Esophagus (tissue), 2 donors: Measurements from ENCODE around the gene ADGRG3. TPM values are rescaled to one million over a fixed set of nuclear protein-coding genes. Genes with fewer than 3 reads are reported as not detected.
"Not testable (repeated sequence)": the region's sequence is repeated elsewhere in the genome, so short reads cannot be mapped to it uniquely, and the experiment has no call there.

Source experiments
- H3K27ac ChIP-seq, 2 donors: one replicate each; pipeline ENCODE4 v1.5.1; 2013; ENCODE audit warnings: low read depth in 2 of 2, mild to moderate bottlenecking in 2 of 2, inconsistent platforms in 1 of 2, low read length in 1 of 2, moderate library complexity in 1 of 2
- H3K27me3 ChIP-seq, 2 donors: one replicate each; pipeline ENCODE4 v1.6.1; 2013; ENCODE audit warnings: low read length in 2 of 2, control low read depth in 1 of 2, mild to moderate bottlenecking in 1 of 2; ENCODE audit not compliant: insufficient read depth in 2 of 2, control insufficient read depth in 1 of 2
- H3K36me3 ChIP-seq, 2 donors: one replicate each; pipeline ENCODE4 v1.6.1; 2013; ENCODE audit warnings: low read length in 1 of 2; ENCODE audit not compliant: control insufficient read depth in 2 of 2, insufficient read depth in 2 of 2
- H3K4me1 ChIP-seq, 2 donors: one replicate each; pipeline ENCODE4 v1.6.1; 2013; ENCODE audit warnings: low read length in 1 of 2; ENCODE audit not compliant: control insufficient read depth in 2 of 2, insufficient read depth in 2 of 2
- H3K4me3 ChIP-seq, 2 donors: one replicate each; pipeline ENCODE4 v1.5.1; 2013; ENCODE audit warnings: low read length in 2 of 2, mild to moderate bottlenecking in 2 of 2, low read depth in 1 of 2, moderate library complexity in 1 of 2
- H3K9me3 ChIP-seq, 2 donors: one replicate each; pipeline ENCODE4 v1.6.1; 2013; ENCODE audit warnings: mild to moderate bottlenecking in 2 of 2, low read depth in 1 of 2, low read length in 1 of 2, moderate library complexity in 1 of 2; ENCODE audit not compliant: control insufficient read depth in 2 of 2, insufficient read depth in 1 of 2
- WGBS, 2 donors: extraction: QIAGEN DNeasy Blood & Tissue Kit; methylation state at CpG; one replicate each; pipeline ENCODE4 v1.1.7; 2013; 5-methylcytosine and 5-hydroxymethylcytosine counted together
- polyA plus RNA-seq, 2 donors: library from polyadenylated mRNA; stranded (reverse); fragments of 200-250 nt; gene quantifications; one replicate each; pipeline ENCODE4 v1.2.3, GENCODE V29; 2013
- donor health status: healthy with polysubstance abuse.
- donor health status: Bipolar disorder and iron deficiency.

Gene ADGRG3
- polyA plus RNA-seq, 2 donors = 0.31 to 0.72 TPM

DNA sequence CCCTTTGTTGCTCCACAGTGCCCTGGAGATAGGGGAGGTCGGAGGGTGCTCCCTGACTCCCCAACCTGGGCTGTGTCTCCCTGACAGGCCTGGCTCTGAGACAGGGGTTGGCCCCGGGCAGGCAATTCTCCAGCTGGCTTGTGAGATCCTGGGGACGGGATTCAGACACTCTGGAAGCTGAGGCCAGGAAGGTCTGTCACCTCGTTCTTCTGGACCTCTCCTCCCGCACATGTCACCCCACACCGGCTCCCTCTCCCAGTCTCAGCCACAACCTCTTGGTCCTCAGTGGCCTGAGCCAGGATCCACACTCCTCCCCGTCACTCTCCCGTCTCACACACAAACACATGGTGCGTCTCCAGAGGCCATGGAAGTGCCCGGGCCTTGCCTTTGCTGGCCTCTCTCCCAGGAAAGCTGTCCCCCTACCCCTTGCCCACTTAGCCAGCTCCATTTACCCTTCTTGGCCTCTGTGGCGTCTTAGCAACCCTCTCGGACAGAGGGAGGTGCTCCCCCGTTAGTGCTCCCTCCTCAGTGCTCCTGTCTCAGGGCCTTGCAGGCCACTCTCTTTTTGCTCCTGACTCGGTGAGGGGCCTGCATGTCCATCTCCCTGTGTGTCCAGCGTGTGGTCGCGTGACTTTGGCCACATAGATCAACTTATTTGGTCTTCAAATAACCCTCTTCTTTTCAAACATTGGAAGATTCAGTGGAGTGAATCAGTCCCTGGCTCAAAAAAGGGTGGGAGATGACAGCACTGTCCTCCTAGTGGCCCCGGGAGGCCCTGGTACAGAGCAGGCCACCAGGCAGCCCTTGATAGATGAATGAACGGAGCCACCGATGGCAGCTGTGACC lies 747 bp downstream of the ADGRG3 start:
- Histone ChIP-seq H3K27ac (no peak overlapping the region), H3K36me3 (peaks cover 0 to 6% of the 10 kb centered on the region in 2 donors), H3K4me3 (no peak overlapping the region), H3K9me3 (no peaks in the 10 kb centered on the region), H3K4me1 (no peaks in the 10 kb centered on the region), H3K27me3 (no peaks in the 10 kb centered on the region)
- 86 to 88% methylated on average over 20 of the region's 20 CpGs for WGBS, 2 donors

DNA sequence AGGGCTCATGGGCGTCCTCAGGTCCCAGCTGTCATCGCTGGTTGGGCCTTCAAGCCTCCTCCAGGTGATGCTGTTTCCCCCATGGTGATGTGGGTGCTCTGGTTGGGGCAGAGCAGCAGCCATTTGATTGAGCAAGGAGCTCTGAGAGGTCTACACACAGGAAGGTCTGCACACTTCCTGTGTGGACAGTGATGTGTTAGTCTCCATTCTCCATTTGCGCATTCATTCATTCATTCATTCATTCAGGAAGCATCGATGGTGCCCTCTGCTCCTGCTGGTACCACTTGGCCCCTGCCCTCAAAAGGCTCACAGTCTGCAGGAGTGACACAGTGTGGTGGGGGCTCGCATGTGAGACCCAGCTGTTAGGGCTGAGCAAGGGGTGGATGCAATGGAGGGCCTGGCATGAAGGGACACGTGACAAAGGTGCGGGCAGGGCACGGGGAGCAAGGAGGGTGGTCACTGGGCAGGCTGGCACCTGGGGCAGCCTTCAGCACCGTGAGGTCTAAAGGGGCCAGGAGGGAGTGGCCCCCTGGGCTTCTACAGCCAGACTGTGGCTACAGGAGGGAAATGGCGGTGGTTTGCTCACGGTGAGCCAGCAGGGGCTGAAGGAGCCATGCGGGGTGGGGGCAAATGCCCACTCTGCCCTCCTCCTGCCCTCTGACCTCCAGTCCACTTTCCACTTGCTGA lies 1.5 kb downstream of the ADGRG3 start:
- H3K27ac ChIP-seq = no peak overlapping the region
- H3K36me3 ChIP-seq = peaks cover 0 to 3% of the 10 kb centered on the region in 2 donors
- H3K4me1 ChIP-seq = no peaks in the 10 kb centered on the region
- H3K9me3 ChIP-seq = no peaks in the 10 kb centered on the region
- no peak overlapping the region for H3K4me3 ChIP-seq
- no peaks in the 10 kb centered on the region for H3K27me3 ChIP-seq
- WGBS, 2 donors = 86 to 87% methylated on average over 12 of the region's 12 CpGs

DNA sequence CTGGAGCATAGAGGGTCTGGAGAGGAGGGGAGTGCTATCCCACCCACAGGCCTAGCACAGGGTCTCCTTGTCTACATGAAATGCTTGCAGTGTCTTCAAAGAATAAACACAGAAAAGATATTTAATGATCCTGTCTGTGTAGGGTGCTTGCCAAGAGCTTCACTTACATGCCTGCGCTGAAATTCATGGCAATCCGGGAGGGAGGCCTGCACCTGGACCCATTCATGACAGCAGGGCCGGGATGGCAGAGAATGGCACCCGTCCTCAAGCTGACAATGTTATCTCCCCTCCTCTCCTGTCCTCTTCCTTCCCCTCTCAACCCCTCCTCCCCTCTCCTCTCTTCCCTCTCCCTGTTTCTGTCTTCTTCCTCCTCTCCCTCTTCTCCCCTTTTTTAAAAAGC lies 2.1 kb downstream of the ADGRG3 start:
- H3K9me3 ChIP-seq = no peaks in the 10 kb centered on the region
- H3K27me3 ChIP-seq = no peaks in the 10 kb centered on the region
- no peaks in the 10 kb centered on the region for H3K4me1 ChIP-seq
- H3K27ac ChIP-seq = no peak overlapping the region
- H3K4me3 ChIP-seq = no peak overlapping the region
- 32 to 56% methylated on average over 4 of the region's 4 CpGs for WGBS, 2 donors
- peaks cover 0 to 2% of the 10 kb centered on the region in 2 donors for H3K36me3 ChIP-seq

DNA sequence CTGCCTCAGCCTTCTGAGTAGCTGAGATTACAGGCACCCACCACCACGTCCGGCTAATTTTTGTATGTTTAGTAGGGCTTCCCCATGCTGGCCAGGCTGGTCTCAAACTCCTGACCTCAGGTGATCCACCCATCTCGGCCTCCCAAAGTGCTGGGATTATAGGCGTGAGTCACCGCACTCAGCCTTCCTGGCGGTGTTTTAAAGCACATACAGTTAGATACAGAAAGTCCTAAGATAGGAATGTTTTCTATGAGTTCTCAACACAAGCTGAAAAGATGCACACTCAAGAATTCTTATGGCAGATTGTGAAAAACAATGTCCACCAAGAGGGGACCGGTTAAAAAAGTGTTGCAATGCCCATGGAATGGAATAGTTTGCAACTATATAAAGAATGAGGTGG lies 3.3 kb downstream of the ADGRG3 start:
- H3K27me3 ChIP-seq, H3K27ac ChIP-seq, H3K9me3 ChIP-seq, H3K4me1 ChIP-seq, H3K4me3 ChIP-seq, H3K36me3 ChIP-seq: not testable (repeated sequence)
- WGBS, 2 donors = 71 to 76% methylated on average over 7 of the region's 7 CpGs

DNA sequence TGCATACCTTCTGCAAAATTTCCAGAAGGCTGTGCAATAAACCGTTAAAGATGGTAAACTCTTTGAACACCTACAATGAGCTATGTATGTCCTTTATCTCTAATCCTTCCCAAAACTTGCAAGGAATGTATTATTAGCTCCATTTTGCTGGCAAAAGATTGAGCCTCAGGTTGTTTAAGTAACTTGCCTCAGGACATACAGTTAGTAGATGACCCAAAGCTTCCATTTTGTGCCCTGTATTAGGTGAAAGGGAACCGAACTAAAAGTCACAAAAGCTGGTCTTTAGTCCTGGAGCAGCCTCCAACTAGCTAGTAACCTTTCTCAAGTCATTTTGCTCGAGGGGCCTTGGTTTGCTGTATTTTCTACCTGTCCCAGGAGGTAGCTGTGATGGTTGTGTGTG lies 4.3 kb downstream of the ADGRG3 start:
- no peaks in the 10 kb centered on the region for H3K27me3 ChIP-seq
- H3K9me3 ChIP-seq = no peaks in the 10 kb centered on the region
- no peak overlapping the region for H3K4me3 ChIP-seq
- no peak overlapping the region for H3K27ac ChIP-seq
- 64 to 67% methylated on average over 3 of the region's 3 CpGs for WGBS, 2 donors
- H3K4me1 ChIP-seq = no peaks in the 10 kb centered on the region
- no peaks in the 10 kb centered on the region for H3K36me3 ChIP-seq

DNA sequence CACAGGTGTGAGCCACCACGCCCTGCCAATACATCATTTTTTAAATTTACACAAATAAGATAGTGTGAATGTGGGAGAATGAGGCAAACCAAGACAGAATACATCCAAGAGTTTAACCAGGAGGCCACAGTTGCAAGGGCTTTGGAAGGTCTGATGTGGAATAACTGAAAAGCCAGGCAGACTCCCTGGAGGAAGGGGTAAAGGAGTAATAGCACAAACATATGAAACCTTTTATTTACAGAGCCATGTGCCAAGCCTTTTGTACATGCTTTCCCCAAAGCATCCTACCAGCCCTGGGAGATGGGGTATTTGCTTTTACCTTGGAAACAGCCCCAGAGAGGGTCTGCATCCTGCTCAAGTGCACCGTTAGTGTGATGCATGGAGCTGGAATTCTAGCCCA lies 4.7 kb downstream of the ADGRG3 start:
- H3K4me3 ChIP-seq = no peak overlapping the region
- no peaks in the 10 kb centered on the region for H3K9me3 ChIP-seq
- no peaks in the 10 kb centered on the region for H3K36me3 ChIP-seq
- H3K27me3 ChIP-seq = no peaks in the 10 kb centered on the region
- 87 to 91% methylated on average over 2 of the region's 2 CpGs for WGBS, 2 donors
- no peak overlapping the region for H3K27ac ChIP-seq
- peaks cover 0 to under 1% of the 10 kb centered on the region in 2 donors for H3K4me1 ChIP-seq

DNA sequence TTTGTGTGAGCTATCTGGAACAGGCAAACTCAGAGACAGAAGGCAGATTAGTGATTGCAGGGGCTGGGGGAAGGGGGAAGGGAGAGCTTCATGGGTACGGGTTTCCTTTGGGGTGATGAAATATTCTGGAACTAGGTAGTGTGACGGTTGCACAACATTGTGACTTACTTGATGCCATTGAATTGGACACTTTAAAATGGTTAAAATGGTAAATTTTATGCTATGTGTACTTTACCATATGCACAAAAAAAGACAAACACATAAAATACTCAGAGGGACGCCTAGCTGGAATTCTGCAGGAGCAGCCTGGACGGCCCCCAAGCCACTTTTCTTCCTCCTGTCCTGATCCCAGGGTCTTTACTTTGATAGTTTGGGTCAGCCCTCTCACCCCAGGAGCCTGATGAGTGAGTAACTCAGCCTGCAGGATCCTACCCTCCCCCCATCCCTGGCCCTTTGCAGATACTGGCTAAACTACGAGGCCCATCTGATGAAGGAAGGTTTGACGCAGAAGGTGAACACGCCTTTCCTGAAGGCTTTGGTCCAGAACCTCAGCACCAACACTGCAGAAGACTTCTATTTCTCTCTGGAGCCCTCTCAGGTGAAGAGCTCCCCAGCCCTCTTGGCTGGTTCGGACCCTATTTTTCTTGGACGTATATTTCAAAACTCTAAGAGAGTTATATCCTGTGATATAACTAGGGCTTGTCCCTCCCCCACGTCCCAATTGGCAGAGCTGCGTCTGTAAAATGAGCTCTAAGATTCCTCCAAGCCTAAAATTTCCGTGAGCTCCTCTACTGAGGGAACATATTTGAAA lies 7.8 kb downstream of the ADGRG3 start:
- Histone ChIP-seq H3K9me3 (no peaks in the 10 kb centered on the region), H3K27me3 (no peaks in the 10 kb centered on the region), H3K4me1 (peaks cover 0 to 2% of the 10 kb centered on the region in 2 donors), H3K27ac (no peak overlapping the region), H3K36me3 (no peaks in the 10 kb centered on the region), H3K4me3 (no peak overlapping the region)
- WGBS, 2 donors = 57 to 58% methylated on average over 12 of the region's 12 CpGs

DNA sequence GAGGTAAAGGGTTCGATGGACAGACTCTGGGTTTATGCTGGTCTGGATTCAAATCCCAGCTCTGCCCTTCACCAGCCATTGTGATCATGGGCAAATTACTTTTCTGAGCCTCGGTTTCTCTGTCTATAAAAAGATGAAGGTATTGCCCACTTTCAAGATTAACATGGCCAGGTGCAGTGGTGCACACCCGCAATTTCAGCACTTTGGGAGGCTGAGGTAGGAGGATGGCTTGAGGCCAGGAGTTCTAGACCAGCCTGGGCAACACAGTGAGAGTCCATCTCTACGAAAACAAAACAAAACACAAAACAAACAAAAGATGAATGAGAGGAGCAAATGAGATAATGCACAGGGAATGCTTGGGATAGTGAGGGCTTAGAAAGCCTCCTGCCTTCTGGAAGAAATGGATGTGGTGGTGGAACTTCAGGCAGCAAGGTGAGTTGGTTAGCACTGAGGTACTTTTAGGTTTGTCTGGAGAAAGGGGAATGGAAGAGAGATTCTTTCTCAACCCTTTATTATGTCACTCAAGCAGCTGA lies 8.5 kb downstream of the ADGRG3 start:
- Histone ChIP-seq H3K4me3 (no peak overlapping the region), H3K36me3 (no peaks in the 10 kb centered on the region), H3K27me3 (no peaks in the 10 kb centered on the region), H3K4me1 (peaks cover 0 to 2% of the 10 kb centered on the region in 2 donors), H3K9me3 (no peaks in the 10 kb centered on the region), H3K27ac (no peak overlapping the region)
- 70 to 76% methylated on average over 4 of the region's 4 CpGs for WGBS, 2 donors

DNA sequence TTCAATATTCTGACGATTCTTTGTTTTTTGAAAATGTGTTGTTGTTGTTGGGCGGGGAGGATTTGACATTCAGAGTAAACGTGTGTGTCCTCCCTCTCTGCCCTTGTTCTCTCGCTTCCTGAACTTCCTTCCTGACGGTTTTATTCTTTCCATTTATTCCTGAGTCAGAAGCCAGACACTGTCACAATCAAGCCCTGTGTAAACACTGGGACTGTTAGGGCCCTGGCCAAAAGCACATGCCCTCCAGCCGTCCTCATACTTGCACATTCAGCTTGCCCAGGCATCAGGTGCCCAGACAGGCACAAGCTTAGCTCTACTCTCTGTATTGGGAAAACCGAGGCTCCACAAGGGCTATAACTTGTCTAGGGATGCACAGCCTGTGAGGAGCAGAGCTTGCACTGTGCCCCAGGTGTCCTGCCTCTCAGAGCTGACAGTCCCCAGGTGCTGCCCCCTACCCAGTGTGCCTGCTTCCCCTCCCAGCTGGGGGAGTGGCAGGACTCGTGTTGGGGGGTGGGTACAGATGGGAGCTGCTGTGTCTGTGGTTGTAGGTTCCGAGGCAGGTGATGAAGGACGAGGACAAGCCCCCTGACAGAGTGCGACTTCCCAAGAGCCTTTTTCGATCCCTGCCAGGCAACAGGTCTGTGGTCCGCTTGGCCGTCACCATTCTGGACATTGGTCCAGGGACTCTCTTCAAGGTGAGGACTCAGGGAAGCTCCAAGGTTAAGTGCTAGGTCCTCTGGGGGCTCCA lies 9.7 kb downstream of the ADGRG3 start:
- Histone ChIP-seq H3K36me3 (no peaks in the 10 kb centered on the region), H3K4me3 (no peak overlapping the region), H3K27ac (no peak overlapping the region), H3K27me3 (no peaks in the 10 kb centered on the region), H3K4me1 (peaks cover 0 to 2% of the 10 kb centered on the region in 2 donors), H3K9me3 (no peaks in the 10 kb centered on the region)
- WGBS, 2 donors = 38 to 48% methylated on average over 14 of the region's 14 CpGs
